Measurements from ENCODE around the gene PPM1M.

GRCh38 chr3:52245322-52246263 lies at the start of gene PPM1M:
- TF ChIP-seq, protein P1, sequence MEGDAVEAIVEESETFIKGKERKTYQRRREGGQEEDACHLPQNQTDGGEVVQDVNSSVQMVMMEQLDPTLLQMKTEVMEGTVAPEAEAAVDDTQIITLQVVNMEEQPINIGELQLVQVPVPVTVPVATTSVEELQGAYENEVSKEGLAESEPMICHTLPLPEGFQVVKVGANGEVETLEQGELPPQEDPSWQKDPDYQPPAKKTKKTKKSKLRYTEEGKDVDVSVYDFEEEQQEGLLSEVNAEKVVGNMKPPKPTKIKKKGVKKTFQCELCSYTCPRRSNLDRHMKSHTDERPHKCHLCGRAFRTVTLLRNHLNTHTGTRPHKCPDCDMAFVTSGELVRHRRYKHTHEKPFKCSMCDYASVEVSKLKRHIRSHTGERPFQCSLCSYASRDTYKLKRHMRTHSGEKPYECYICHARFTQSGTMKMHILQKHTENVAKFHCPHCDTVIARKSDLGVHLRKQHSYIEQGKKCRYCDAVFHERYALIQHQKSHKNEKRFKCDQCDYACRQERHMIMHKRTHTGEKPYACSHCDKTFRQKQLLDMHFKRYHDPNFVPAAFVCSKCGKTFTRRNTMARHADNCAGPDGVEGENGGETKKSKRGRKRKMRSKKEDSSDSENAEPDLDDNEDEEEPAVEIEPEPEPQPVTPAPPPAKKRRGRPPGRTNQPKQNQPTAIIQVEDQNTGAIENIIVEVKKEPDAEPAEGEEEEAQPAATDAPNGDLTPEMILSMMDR (conservative IDR thresholded peaks at IDR 0.05), result no peak
- TF ChIP-seq EZH2 (IDR thresholded peaks at IDR 0.05; ENCODE audit: low read depth), result no peak
